DND-41 (cell line): Measurements from ENCODE around the gene MATN1.

Experiments used
- ATAC-seq: fragments of 200-7000 bp; cut with Tn5 transposase; 3 replicates; pipeline ENCODE4 v1.9.1; 2021; ENCODE audit warnings: low read depth; ENCODE audit not compliant: insufficient read depth
- DNase-seq: peaks from one replicate; pipeline ENCODE4 v3.0.0-alpha.2; 2020
- H2AFZ ChIP-seq: 2 replicates; pipeline ENCODE4 v1.6.0; 2012; ENCODE audit warnings: low read depth, low read length
- H3K27ac ChIP-seq: 2 replicates; pipeline ENCODE4 v1.5.1; 2012; ENCODE audit warnings: low read length, inconsistent platforms
- H3K27me3 ChIP-seq: fragments of 200-600 bp; sonication (generic); 2 replicates; pipeline ENCODE4 v1.6.0; 2012; ENCODE audit warnings: low read length, mild to moderate bottlenecking, inconsistent platforms; ENCODE audit not compliant: insufficient read depth, poor library complexity
- H3K36me3 ChIP-seq: 2 replicates; pipeline ENCODE4 v1.5.1; 2012; ENCODE audit warnings: low read length, inconsistent platforms; ENCODE audit not compliant: insufficient read depth
- H3K4me1 ChIP-seq: 2 replicates; pipeline ENCODE4 v1.5.1; 2012; ENCODE audit warnings: mild to moderate bottlenecking, low read length; ENCODE audit not compliant: insufficient read depth
- H3K4me2 ChIP-seq: 2 replicates; pipeline ENCODE4 v1.6.0; 2012; ENCODE audit warnings: mild to moderate bottlenecking, moderate library complexity, low read length, inconsistent platforms; ENCODE audit not compliant: insufficient read depth
- H3K4me3 ChIP-seq, 2 experiments: fragments of 200-600 bp in 1 of 2; shearing (Covaris generic) in 1 of 2; 2 replicates each; pipeline ENCODE4 v1.5.1; 2012 to 2016; ENCODE audit warnings: inconsistent platforms in 2 of 2, low read length in 2 of 2, mild to moderate bottlenecking in 2 of 2, low read depth in 1 of 2, moderate library complexity in 1 of 2
- H3K79me2 ChIP-seq: 2 replicates; pipeline ENCODE4 v1.6.0; 2012; ENCODE audit warnings: low read length, inconsistent platforms; ENCODE audit not compliant: insufficient read depth
- H3K9ac ChIP-seq: 2 replicates; pipeline ENCODE4 v1.6.0; 2012; ENCODE audit warnings: low read depth, mild to moderate bottlenecking, inconsistent platforms, low read length, moderate library complexity
- H3K9me3 ChIP-seq: 2 replicates; pipeline ENCODE4 v1.5.1; 2012; ENCODE audit warnings: low read length, moderate library complexity, mild to moderate bottlenecking, inconsistent platforms; ENCODE audit not compliant: insufficient read depth, severe bottlenecking
- H4K20me1 ChIP-seq: 2 replicates; pipeline ENCODE4 v1.6.0; 2012; ENCODE audit warnings: low read length; ENCODE audit not compliant: insufficient read depth
- CTCF ChIP-seq: IDR thresholded peaks from 2 replicates; pipeline ENCODE4 v1.5.1; 2012; ENCODE audit warnings: borderline replicate concordance, low read length, moderate library complexity, mild to moderate bottlenecking; ENCODE audit not compliant: poor library complexity, severe bottlenecking; ENCODE audit errors: extremely low read depth
- EZH2 ChIP-seq: IDR thresholded peaks from 3 replicates; pipeline ENCODE4 v1.6.1; 2012; ENCODE audit warnings: borderline replicate concordance, low read depth, mild to moderate bottlenecking, moderate library complexity, low read length, inconsistent platforms; ENCODE audit not compliant: severe bottlenecking

Gene MATN1

DNA sequence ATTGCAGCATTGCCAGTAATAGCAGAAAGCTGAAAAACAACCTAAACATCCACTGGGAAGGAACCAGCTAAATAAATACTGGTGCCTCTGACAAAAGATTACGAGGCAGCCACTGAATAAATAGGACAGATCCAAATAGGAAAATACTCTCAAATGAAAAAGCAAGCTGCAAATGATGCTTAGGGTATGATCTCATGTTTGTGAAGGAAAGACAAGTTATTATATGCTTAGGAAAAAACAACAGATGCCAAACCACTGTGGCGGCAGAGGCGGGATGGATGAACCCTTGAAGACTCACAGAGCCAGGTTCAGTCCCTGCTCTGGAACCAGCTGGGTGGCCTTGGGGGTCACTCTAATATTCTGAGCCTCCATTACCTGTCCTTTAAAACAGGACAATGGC is 41.6 kb downstream of the MATN1 start:
- H3K9ac ChIP-seq, result no peak overlapping the region
- TF ChIP-seq CTCF (no peak), EZH2 (no peak)

DNA sequence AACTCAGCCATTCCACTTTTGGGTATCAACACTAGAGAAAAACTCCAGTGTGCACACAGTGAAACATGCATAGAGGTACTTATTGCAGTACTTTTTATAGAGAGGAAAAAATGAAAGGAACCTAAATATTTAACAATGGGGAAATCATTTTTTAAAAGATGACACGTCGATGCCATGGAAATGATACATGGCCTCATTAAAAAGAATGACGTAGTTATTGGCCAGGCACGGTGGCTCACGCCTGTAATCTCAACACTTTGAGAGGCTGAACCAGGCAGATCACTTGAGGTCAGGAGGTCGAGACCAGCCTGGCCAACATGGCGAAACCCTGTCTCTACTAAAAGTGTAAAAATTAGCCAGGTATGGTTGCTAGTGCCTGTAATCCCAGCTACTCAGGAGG is 42.5 kb downstream of the MATN1 start:
- Histone ChIP-seq H3K36me3 (no peaks in the 10 kb centered on the region), H2AFZ (no peak overlapping the region), H3K27me3 (no peaks in the 10 kb centered on the region), H3K9ac (no peak overlapping the region), H3K4me3 (no peak overlapping the region), H4K20me1 (no peaks in the 10 kb centered on the region), H3K4me2 (no peak overlapping the region), H3K9me3 (peaks cover 21% of the 10 kb centered on the region), H3K79me2 (no peaks in the 10 kb centered on the region), H3K4me1 (no peaks in the 10 kb centered on the region), H3K27ac (no peak overlapping the region)
- TF ChIP-seq CTCF (no peak), EZH2 (no peak)
- DNase-seq (no peak), ATAC-seq (no peak)

More for the DNA sequence above, 41.6 kb downstream of the MATN1 start:
- Histone ChIP-seq H2AFZ (no peak overlapping the region), H3K36me3 (no peaks in the 10 kb centered on the region), H3K79me2 (no peaks in the 10 kb centered on the region), H3K4me3 (no peak overlapping the region), H3K4me2 (no peak overlapping the region), H3K27ac (no peak overlapping the region), H3K9me3 (peaks cover 21% of the 10 kb centered on the region), H3K4me1 (no peaks in the 10 kb centered on the region), H4K20me1 (no peaks in the 10 kb centered on the region), H3K27me3 (no peaks in the 10 kb centered on the region)
- DNase-seq, result no peak
- no peak for ATAC-seq

- ATAC-seq (no peak), DNase-seq (no peak)
- H3K4me1 ChIP-seq, result no peaks in the 10 kb centered on the region
- no peak overlapping the region for H3K4me2 ChIP-seq
- H2AFZ ChIP-seq, result no peak overlapping the region
- H3K4me3 ChIP-seq, result no peak overlapping the region
- no peak overlapping the region for H3K27ac ChIP-seq
- TF ChIP-seq EZH2 (no peak), CTCF (no peak)
- no peaks in the 10 kb centered on the region for H3K27me3 ChIP-seq
- H3K9me3 ChIP-seq, result peaks cover 21% of the 10 kb centered on the region
- no peak overlapping the region for H3K9ac ChIP-seq
- no peaks in the 10 kb centered on the region for H4K20me1 ChIP-seq
- H3K79me2 ChIP-seq, result no peaks in the 10 kb centered on the region
- no peaks in the 10 kb centered on the region for H3K36me3 ChIP-seq
Observed at GRCh38 chr1:30680429-30680828, 43.0 kb downstream of the MATN1 start.

- Histone ChIP-seq H3K4me3 (no peak overlapping the region), H2AFZ (no peak overlapping the region), H3K27ac (no peak overlapping the region), H3K27me3 (no peaks in the 10 kb centered on the region), H3K4me2 (no peak overlapping the region), H3K4me1 (no peaks in the 10 kb centered on the region), H4K20me1 (no peaks in the 10 kb centered on the region), H3K79me2 (no peaks in the 10 kb centered on the region), H3K36me3 (no peaks in the 10 kb centered on the region), H3K9ac (no peak overlapping the region), H3K9me3 (peaks cover 21% of the 10 kb centered on the region)
- no peak for DNase-seq
- ATAC-seq, result no peak
- TF ChIP-seq EZH2 (no peak), CTCF (no peak)
Observed at GRCh38 chr1:30679976-30680305, 43.4 kb downstream of the MATN1 start.
